Mucosa of descending colon (tissue), 3 donors: ENCODE measurements around the gene TRAK1. TPM values are rescaled to one million over a fixed set of nuclear protein-coding genes. Genes with fewer than 3 reads are reported as not detected.

ENCODE experiments used
- ATAC-seq: fragments of 200-7000 bp; cut with Tn5 transposase; one replicate; pipeline ENCODE4 v1.9.1; 2020; ENCODE audit warnings: mild to moderate bottlenecking, moderate library complexity
- DNase-seq, 3 donors: peaks; one replicate each; pipeline ENCODE4 v3.0.0-alpha.2; 2020
- H3K36me3 ChIP-seq: fragments of 200-600 bp; one replicate; pipeline ENCODE4 v1.8.0; 2021; ENCODE audit warnings: low read depth, mild to moderate bottlenecking
- H3K4me1 ChIP-seq: fragments of 200-600 bp; one replicate; pipeline ENCODE4 v1.8.0; 2021; ENCODE audit warnings: low read depth, mild to moderate bottlenecking
- H3K4me3 ChIP-seq: fragments of 200-600 bp; one replicate; pipeline ENCODE4 v1.8.0; 2021; ENCODE audit warnings: mild to moderate bottlenecking
- H3K9me3 ChIP-seq: fragments of 200-600 bp; one replicate; pipeline ENCODE4 v1.8.0; 2021; ENCODE audit warnings: mild to moderate bottlenecking
- CTCF ChIP-seq: fragments of 200-600 bp; IDR thresholded peaks from one replicate; pipeline ENCODE4 v1.8.0; 2022; ENCODE audit warnings: antibody characterized with exemption, mild to moderate bottlenecking
- intact Hi-C, 2 donors: fragments of 100-400 bp; cut with DNase I in 1 of 2; cut with micrococcal nuclease in 1 of 2; formaldehyde crosslinking; loops; one replicate each; pipeline versions ENCODE4 v1.11.0 to v1.11.1; 2022; cut with DNase I, micrococcal nuclease
- total RNA-seq, 3 donors: library from RNA; stranded (reverse); fragmentation: NEBNext Ultra II Directional in 2 of 3; extraction: Animal tissue kit (Norgen Biotek cat#: 25700) in 2 of 3; gene quantifications; one replicate each; pipeline versions ENCODE4 v1.2.1 to v1.2.4, GENCODE V29; 2021 to 2023
- donor health status: DM: no; HTN: no; CAD: no; lungs with moderate emphysema.
- donor health status: DM: no; HTN: no; CAD: no.
- donor health status: DM: no; HTN: yes; CAD: no.

Gene TRAK1
- total RNA-seq, 3 donors from 2014 or later = 61.8 to 104 (median 83.4) TPM

- H3K36me3 ChIP-seq = no peaks in the 10 kb centered on the region
- ATAC-seq (no peak), DNase-seq (no peak)
- no peak overlapping the region for H3K4me3 ChIP-seq
- intact Hi-C loops = no loop called here
- no peaks in the 10 kb centered on the region for H3K9me3 ChIP-seq
- TF ChIP-seq CTCF = no peak
- H3K4me1 ChIP-seq = no peaks in the 10 kb centered on the region
Measured at GRCh38 chr3:42274266-42274665, 183.1 kb downstream of the TRAK1 start.

GRCh38 chr3:42275217-42275616 is 184.1 kb downstream of the TRAK1 start:
- TF ChIP-seq CTCF = no peak
- DNase-seq = no peak
- Histone ChIP-seq H3K4me3 (no peak overlapping the region), H3K36me3 (no peaks in the 10 kb centered on the region), H3K9me3 (peaks cover 8% of the 10 kb centered on the region), H3K4me1 (no peaks in the 10 kb centered on the region)
- intact Hi-C loops = no loop called here
- ATAC-seq = no peak

Other genes starting within 250 kb of the TRAK1 start
- 10 to 100 TPM in 1 of 3 donors, 1 to 10 TPM in 2; 7.2 to 10.1 (median 9.5) TPM for gene ULK4, start 129.3 kb upstream of the TRAK1 start, total RNA-seq
- gene CCK, start 174.8 kb downstream of the TRAK1 start, total RNA-seq = 10 to 100 TPM in 1 of 3 donors, under 1 TPM in 1, not detected in 1; 0.98 to 11.1 TPM